ACC112 (cell line): ENCODE measurements around the gene NALCN.

Experiments
- H2AFZ ChIP-seq: fragments of 200-600 bp; sonication (generic); one replicate; pipeline ENCODE4 v1.6.0; 2017; ENCODE audit warnings: antibody characterized with exemption, low read length; ENCODE audit not compliant: unreplicated experiment
- H3K27ac ChIP-seq: fragments of 200-600 bp; sonication (generic); 2 replicates; pipeline ENCODE4 v1.5.1; 2014; ENCODE audit warnings: low read depth, mild to moderate bottlenecking, antibody characterized with exemption, low read length, moderate library complexity
- H3K27me3 ChIP-seq: fragments of 200-600 bp; sonication (generic); 2 replicates; pipeline ENCODE4 v1.6.1; 2014; ENCODE audit warnings: mild to moderate bottlenecking, antibody characterized with exemption, low read length, moderate library complexity, mixed read lengths; ENCODE audit not compliant: insufficient read depth
- H3K36me3 ChIP-seq: fragments of 200-600 bp; sonication (generic); 2 replicates; pipeline ENCODE4 v1.6.1; 2016; ENCODE audit warnings: mild to moderate bottlenecking, antibody characterized with exemption, low read length, moderate library complexity, mixed read lengths; ENCODE audit not compliant: insufficient read depth
- H3K4me1 ChIP-seq: fragments of 200-600 bp; sonication (generic); one replicate; pipeline ENCODE4 v1.6.1; 2016; ENCODE audit warnings: low read length, mixed read lengths; ENCODE audit not compliant: insufficient read depth, unreplicated experiment, control insufficient read depth
- H3K4me3 ChIP-seq: fragments of 200-600 bp; sonication (generic); 2 replicates; pipeline ENCODE4 v1.5.1; 2014; ENCODE audit warnings: mild to moderate bottlenecking, low read depth, low read length
- H3K79me2 ChIP-seq: fragments of 200-600 bp; sonication (generic); one replicate; pipeline ENCODE4 v1.6.0; 2016; ENCODE audit warnings: low read length; ENCODE audit not compliant: control insufficient read depth, unreplicated experiment, insufficient read depth

Gene NALCN

GRCh38 chr13:101449790-101450748 lies 33.8 kb upstream of the NALCN start:
- Histone ChIP-seq H3K27me3 (no peaks in the 10 kb centered on the region), H3K4me3 (peak overlapping the region; percentile 89; the same call in 1 of the 2 replicates), H3K27ac (peak overlapping the region; percentile 90), H2AFZ (no peak overlapping the region), H3K79me2 (peaks cover 27% of the 10 kb centered on the region), H3K4me1 (peaks cover 36% of the 10 kb centered on the region), H3K36me3 (no peaks in the 10 kb centered on the region)

GRCh38 chr13:101447852-101448251 lies 31.5 kb upstream of the NALCN start:
- Histone ChIP-seq H3K79me2 (peaks cover 14% of the 10 kb centered on the region), H3K27ac (no peak overlapping the region), H3K4me1 (peaks cover 32% of the 10 kb centered on the region), H3K4me3 (no peak overlapping the region), H2AFZ (no peak overlapping the region), H3K27me3 (no peaks in the 10 kb centered on the region), H3K36me3 (no peaks in the 10 kb centered on the region)

GRCh38 chr13:101434486-101434885 lies 18.2 kb upstream of the NALCN start:
- H3K79me2 ChIP-seq, result no peaks in the 10 kb centered on the region
- no peaks in the 10 kb centered on the region for H3K4me1 ChIP-seq
- no peak overlapping the region for H2AFZ ChIP-seq
- no peaks in the 10 kb centered on the region for H3K27me3 ChIP-seq
- H3K4me3 ChIP-seq, result no peak overlapping the region
- no peaks in the 10 kb centered on the region for H3K36me3 ChIP-seq
- no peak overlapping the region for H3K27ac ChIP-seq

GRCh38 chr13:101433895-101434294 lies 17.6 kb upstream of the NALCN start:
- Histone ChIP-seq H3K4me1 (no peaks in the 10 kb centered on the region), H3K27me3 (no peaks in the 10 kb centered on the region), H3K4me3 (no peak overlapping the region), H3K36me3 (no peaks in the 10 kb centered on the region), H2AFZ (no peak overlapping the region), H3K27ac (no peak overlapping the region), H3K79me2 (no peaks in the 10 kb centered on the region)

- Histone ChIP-seq H3K27ac (no peak overlapping the region), H3K36me3 (no peaks in the 10 kb centered on the region), H3K4me3 (no peak overlapping the region), H3K79me2 (no peaks in the 10 kb centered on the region), H3K27me3 (no peaks in the 10 kb centered on the region), H3K4me1 (peaks cover under 1% of the 10 kb centered on the region), H2AFZ (no peak overlapping the region)
Measured at GRCh38 chr13:101429733-101430132, 13.4 kb upstream of the NALCN start.

DNA sequence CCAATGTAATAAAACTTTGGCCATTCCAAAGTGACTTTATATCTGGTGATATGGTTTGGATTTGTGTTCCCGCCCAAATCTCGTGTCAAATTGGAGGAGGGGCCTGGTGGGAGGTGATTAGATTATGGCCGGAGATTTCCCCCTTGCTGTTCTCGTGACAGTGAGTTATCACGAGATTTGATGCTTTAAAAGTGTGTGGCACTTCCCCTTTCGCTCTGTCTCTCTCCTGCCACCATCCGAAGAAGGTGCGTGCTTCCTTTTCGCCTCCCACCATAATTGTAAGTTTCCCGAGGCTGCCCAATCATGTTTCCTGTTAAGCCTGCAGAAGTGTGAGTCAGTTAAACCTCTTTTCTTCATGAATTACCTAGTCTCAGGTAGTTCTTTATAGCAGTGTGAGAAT lies 9.3 kb upstream of the NALCN start:
- Histone ChIP-seq H2AFZ (no peak overlapping the region), H3K79me2 (no peaks in the 10 kb centered on the region), H3K27me3 (no peaks in the 10 kb centered on the region), H3K27ac (no peak overlapping the region), H3K4me3 (no peak overlapping the region), H3K36me3 (no peaks in the 10 kb centered on the region), H3K4me1 (peaks cover 3% of the 10 kb centered on the region)

GRCh38 chr13:101425156-101425471 lies 8.8 kb upstream of the NALCN start:
- Histone ChIP-seq H3K27me3 (no peaks in the 10 kb centered on the region), H2AFZ (no peak overlapping the region), H3K36me3 (no peaks in the 10 kb centered on the region), H3K4me1 (peaks cover 3% of the 10 kb centered on the region), H3K79me2 (no peaks in the 10 kb centered on the region), H3K27ac (no peak overlapping the region), H3K4me3 (no peak overlapping the region)

GRCh38 chr13:101424381-101425155 lies 8.3 kb upstream of the NALCN start:
- Histone ChIP-seq H3K79me2 (no peaks in the 10 kb centered on the region), H3K36me3 (no peaks in the 10 kb centered on the region), H3K27ac (no peak overlapping the region), H2AFZ (peak overlapping the region; percentile 43), H3K4me3 (no peak overlapping the region), H3K4me1 (peaks cover 3% of the 10 kb centered on the region), H3K27me3 (no peaks in the 10 kb centered on the region)

GRCh38 chr13:101423872-101424271 lies 7.6 kb upstream of the NALCN start:
- peaks cover 3% of the 10 kb centered on the region for H3K4me1 ChIP-seq
- H3K79me2 ChIP-seq, result no peaks in the 10 kb centered on the region
- no peak overlapping the region for H2AFZ ChIP-seq

DNA sequence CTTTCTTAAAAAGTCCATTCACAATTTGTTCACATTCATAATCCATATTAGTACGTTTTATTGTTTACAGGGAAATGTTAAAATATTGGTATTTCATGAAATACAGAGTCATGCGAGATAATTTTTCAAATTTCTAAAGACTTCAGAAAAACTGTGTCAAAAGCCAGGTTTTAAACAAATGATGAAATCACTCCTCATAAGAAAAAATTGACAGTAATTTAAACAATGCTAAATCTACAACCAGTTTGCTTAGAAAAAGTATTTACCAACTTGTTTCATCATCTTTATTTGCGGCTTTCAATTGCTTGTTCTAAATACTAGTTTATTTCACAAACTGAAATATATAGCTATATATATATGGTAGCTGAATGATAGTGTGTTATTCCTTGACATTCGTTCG lies 1.2 kb upstream of the NALCN start:
- peaks cover 3% of the 10 kb centered on the region for H3K79me2 ChIP-seq
- peak overlapping the region; percentile 89; the same call in 1 of the 2 replicates for H3K4me3 ChIP-seq
- no peaks in the 10 kb centered on the region for H3K27me3 ChIP-seq
- peaks cover 8% of the 10 kb centered on the region for H3K4me1 ChIP-seq
- no peaks in the 10 kb centered on the region for H3K36me3 ChIP-seq
- H3K27ac ChIP-seq, result no peak overlapping the region
- no peak overlapping the region for H2AFZ ChIP-seq

More at GRCh38 chr13:101423872-101424271, 7.6 kb upstream of the NALCN start:
- H3K27me3 ChIP-seq, result no peaks in the 10 kb centered on the region
- H3K36me3 ChIP-seq, result no peaks in the 10 kb centered on the region
- no peak overlapping the region for H3K4me3 ChIP-seq
- H3K27ac ChIP-seq, result no peak overlapping the region
